HG03571 (cell line): ENCODE data around the gene PCDHGB4.
"Not testable (repeated sequence)": the region's sequence is repeated elsewhere in the genome, so short reads cannot be mapped to it uniquely, and the experiment has no call there.

Experiments used
- ATAC-seq: cut with Tn5 transposase; IDR thresholded peaks from one replicate; pipeline ENCODE4 v1.9.1; 2021; ENCODE audit not compliant: unreplicated experiment

The PCDHGB4 gene

DNA sequence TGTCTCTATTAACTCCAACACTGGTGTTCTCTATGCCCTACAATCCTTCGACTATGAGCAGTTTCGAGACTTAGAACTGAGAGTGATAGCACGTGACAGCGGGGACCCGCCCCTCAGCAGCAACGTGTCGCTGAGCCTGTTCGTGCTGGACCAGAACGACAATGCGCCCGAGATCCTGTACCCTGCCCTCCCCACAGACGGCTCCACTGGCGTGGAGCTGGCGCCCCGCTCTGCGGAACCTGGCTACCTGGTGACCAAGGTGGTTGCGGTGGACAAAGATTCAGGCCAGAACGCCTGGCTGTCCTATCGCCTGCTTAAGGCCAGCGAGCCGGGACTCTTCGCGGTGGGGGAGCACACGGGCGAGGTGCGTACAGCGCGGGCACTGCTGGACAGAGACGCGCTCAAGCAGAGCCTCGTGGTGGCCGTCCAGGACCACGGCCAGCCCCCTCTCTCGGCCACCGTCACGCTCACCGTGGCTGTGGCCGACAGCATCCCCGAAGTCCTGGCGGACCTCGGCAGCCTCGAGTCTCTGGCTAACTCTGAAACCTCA lies 35.3 kb downstream of the PCDHGB4 start:
- no peak for ATAC-seq

- ATAC-seq, result no peak
Measured at GRCh38 chr5:141427783-141428426, 40.4 kb downstream of the PCDHGB4 start.

DNA sequence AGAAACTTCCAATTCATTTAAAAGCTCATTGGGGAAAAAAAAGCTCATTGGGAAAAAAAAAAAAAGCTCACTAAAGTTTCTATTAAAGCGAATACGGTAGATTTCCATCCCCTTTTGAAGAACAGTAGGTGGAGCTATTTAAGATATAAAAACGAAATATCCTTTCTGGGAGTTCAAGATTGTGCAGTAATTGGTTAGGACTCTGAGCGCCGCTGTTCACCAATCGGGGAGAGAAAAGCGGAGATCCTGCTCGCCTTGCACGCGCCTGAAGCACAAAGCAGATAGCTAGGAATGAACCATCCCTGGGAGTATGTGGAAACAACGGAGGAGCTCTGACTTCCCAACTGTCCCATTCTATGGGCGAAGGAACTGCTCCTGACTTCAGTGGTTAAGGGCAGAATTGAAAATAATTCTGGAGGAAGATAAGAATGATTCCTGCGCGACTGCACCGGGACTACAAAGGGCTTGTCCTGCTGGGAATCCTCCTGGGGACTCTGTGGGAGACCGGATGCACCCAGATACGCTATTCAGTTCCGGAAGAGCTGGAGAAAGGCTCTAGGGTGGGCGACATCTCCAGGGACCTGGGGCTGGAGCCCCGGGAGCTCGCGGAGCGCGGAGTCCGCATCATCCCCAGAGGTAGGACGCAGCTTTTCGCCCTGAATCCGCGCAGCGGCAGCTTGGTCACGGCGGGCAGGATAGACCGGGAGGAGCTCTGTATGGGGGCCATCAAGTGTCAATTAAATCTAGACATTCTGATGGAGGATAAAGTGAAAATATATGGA lies 43.0 kb downstream of the PCDHGB4 start, which contains the start of gene PCDHGA12:
TSS of gene PCDHGA12 (plus strand) at position 176 of the 782 bp plus-strand sequence. CDS start at position 429, 253 bp downstream.
- ATAC-seq, result peak; percentile 94

DNA sequence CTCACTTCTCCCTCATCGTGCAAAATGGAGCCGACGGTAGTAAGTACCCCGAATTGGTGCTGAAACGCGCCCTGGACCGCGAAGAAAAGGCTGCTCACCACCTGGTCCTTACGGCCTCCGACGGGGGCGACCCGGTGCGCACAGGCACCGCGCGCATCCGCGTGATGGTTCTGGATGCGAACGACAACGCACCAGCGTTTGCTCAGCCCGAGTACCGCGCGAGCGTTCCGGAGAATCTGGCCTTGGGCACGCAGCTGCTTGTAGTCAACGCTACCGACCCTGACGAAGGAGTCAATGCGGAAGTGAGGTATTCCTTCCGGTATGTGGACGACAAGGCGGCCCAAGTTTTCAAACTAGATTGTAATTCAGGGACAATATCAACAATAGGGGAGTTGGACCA lies 43.8 kb downstream of the PCDHGB4 start:
- ATAC-seq, result peak; percentile 27

DNA sequence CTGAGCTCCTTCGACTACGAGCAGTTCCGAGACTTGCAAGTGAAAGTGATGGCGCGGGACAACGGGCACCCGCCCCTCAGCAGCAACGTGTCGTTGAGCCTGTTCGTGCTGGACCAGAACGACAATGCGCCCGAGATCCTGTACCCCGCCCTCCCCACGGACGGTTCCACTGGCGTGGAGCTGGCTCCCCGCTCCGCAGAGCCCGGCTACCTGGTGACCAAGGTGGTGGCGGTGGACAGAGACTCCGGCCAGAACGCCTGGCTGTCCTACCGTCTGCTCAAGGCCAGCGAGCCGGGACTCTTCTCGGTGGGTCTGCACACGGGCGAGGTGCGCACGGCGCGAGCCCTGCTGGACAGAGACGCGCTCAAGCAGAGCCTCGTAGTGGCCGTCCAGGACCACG lies 44.8 kb downstream of the PCDHGB4 start:
- not testable (repeated sequence) for ATAC-seq

- ATAC-seq, result not testable (repeated sequence)
Measured at GRCh38 chr5:141432726-141433125, 45.2 kb downstream of the PCDHGB4 start.

DNA sequence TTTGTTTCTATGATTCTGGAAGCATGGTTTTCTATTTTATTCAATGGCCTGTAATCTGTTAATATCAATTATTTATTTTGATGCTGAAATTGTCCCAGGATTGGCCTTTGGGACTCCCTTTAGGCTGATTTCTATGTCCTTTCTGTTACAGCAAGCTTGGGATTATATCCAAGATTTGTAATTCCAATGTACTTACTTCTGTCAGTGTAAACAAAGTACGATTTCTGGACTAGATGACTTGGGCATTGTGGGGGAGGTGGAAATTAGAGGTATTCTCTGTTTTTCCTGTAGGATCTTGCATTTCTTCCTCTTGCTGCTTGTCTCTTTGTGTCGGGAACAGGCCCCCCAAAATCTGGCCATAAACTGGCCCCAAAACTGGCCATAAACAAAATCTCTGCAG lies 46.5 kb downstream of the PCDHGB4 start:
- no peak for ATAC-seq

- ATAC-seq, result no peak
Measured at GRCh38 chr5:141437221-141437620, 49.7 kb downstream of the PCDHGB4 start.

GRCh38 chr5:141439411-141440141 lies 52.1 kb downstream of the PCDHGB4 start:
- no peak for ATAC-seq
